ENCODE measurements around the gene SELENOK.
A peak's percentile ranks its signal among the peaks of the same experiment; 100 is the strongest.
"Not testable (repeated sequence)": the region's sequence is repeated elsewhere in the genome, so short reads cannot be mapped to it uniquely, and the experiment has no call there.

SELENOK gene
- total RNA-seq: 94.9 to 174 (median 136) reads per million in 3 donors

- peak; percentile 96 to 97 (median 97) for DNase-seq
- H3K27me3 ChIP-seq (replicated peaks; ENCODE audit: control insufficient read depth, insufficient read depth, low read length, poor library complexity, severe bottlenecking): no peaks in the 10 kb centered on the region
- H3K27ac ChIP-seq (ENCODE audit: insufficient read depth, low read length, poor library complexity, severe bottlenecking): peak within 1 kb of the TSS; percentile 97
- H3K9me3 ChIP-seq (ENCODE audit: control insufficient read depth, low read length): no peaks in the 10 kb centered on the region
- peaks cover 5% of the 10 kb centered on the region for H3K36me3 ChIP-seq (ENCODE audit: control insufficient read depth, insufficient read depth, low read length)
- H3K4me3 ChIP-seq (ENCODE audit: insufficient read depth, low read depth, low read length, poor library complexity, severe bottlenecking): peak within 1 kb of the TSS; percentile 87
- H3K4me1 ChIP-seq (ENCODE audit: control insufficient read depth, insufficient read depth, low read length, poor library complexity, severe bottlenecking): peaks cover 14% of the 10 kb centered on the region
These were observed at the start of gene SELENOK for GRCh38 chr3:53891497-53892285. SELENOK (minus strand) TSS chr3:53891859.

- Histone ChIP-seq H3K4me1 (ENCODE audit: control insufficient read depth, insufficient read depth, low read length, poor library complexity, severe bottlenecking) (no peaks in the 10 kb centered on the region), H3K9me3 (ENCODE audit: control insufficient read depth, low read length) (peaks cover 6% of the 10 kb centered on the region), H3K36me3 (ENCODE audit: control insufficient read depth, insufficient read depth, low read length) (no peaks in the 10 kb centered on the region), H3K4me3 (ENCODE audit: insufficient read depth, low read depth, low read length, poor library complexity, severe bottlenecking) (no peak overlapping the region), H3K27ac (ENCODE audit: insufficient read depth, low read length, poor library complexity, severe bottlenecking) (no peak overlapping the region), H3K27me3 (replicated peaks; ENCODE audit: control insufficient read depth, insufficient read depth, low read length, poor library complexity, severe bottlenecking) (peaks cover 4% of the 10 kb centered on the region)
- DNase-seq: no peak
These were observed 49.5 kb upstream of the SELENOK start for GRCh38 chr3:53941184-53941583.

GRCh38 chr3:53940623-53941022 is 49.0 kb upstream of the SELENOK start:
- H3K27ac ChIP-seq (ENCODE audit: insufficient read depth, low read length, poor library complexity, severe bottlenecking): no peak overlapping the region
- peaks cover under 1% of the 10 kb centered on the region for H3K9me3 ChIP-seq (ENCODE audit: control insufficient read depth, low read length)
- H3K4me1 ChIP-seq (ENCODE audit: control insufficient read depth, insufficient read depth, low read length, poor library complexity, severe bottlenecking): no peaks in the 10 kb centered on the region
- no peak overlapping the region for H3K4me3 ChIP-seq (ENCODE audit: insufficient read depth, low read depth, low read length, poor library complexity, severe bottlenecking)
- DNase-seq: no peak
- no peaks in the 10 kb centered on the region for H3K36me3 ChIP-seq (ENCODE audit: control insufficient read depth, insufficient read depth, low read length)
- peaks cover 4% of the 10 kb centered on the region for H3K27me3 ChIP-seq (replicated peaks; ENCODE audit: control insufficient read depth, insufficient read depth, low read length, poor library complexity, severe bottlenecking)

GRCh38 chr3:53939813-53940212 is 48.2 kb upstream of the SELENOK start:
- DNase-seq: no peak
- Histone ChIP-seq H3K4me3 (ENCODE audit: insufficient read depth, low read depth, low read length, poor library complexity, severe bottlenecking) (no peak overlapping the region), H3K27me3 (replicated peaks; ENCODE audit: control insufficient read depth, insufficient read depth, low read length, poor library complexity, severe bottlenecking) (peaks cover 4% of the 10 kb centered on the region), H3K4me1 (ENCODE audit: control insufficient read depth, insufficient read depth, low read length, poor library complexity, severe bottlenecking) (no peaks in the 10 kb centered on the region), H3K36me3 (ENCODE audit: control insufficient read depth, insufficient read depth, low read length) (no peaks in the 10 kb centered on the region), H3K9me3 (ENCODE audit: control insufficient read depth, low read length) (no peaks in the 10 kb centered on the region), H3K27ac (ENCODE audit: insufficient read depth, low read length, poor library complexity, severe bottlenecking) (no peak overlapping the region)

- Histone ChIP-seq H3K36me3 (ENCODE audit: control insufficient read depth, insufficient read depth, low read length) (no peaks in the 10 kb centered on the region), H3K27me3 (replicated peaks; ENCODE audit: control insufficient read depth, insufficient read depth, low read length, poor library complexity, severe bottlenecking) (peaks cover 4% of the 10 kb centered on the region), H3K9me3 (ENCODE audit: control insufficient read depth, low read length) (no peaks in the 10 kb centered on the region), H3K4me3 (ENCODE audit: insufficient read depth, low read depth, low read length, poor library complexity, severe bottlenecking) (no peak overlapping the region), H3K27ac (ENCODE audit: insufficient read depth, low read length, poor library complexity, severe bottlenecking) (no peak overlapping the region), H3K4me1 (ENCODE audit: control insufficient read depth, insufficient read depth, low read length, poor library complexity, severe bottlenecking) (no peaks in the 10 kb centered on the region)
- DNase-seq: no peak
These were observed 47.5 kb upstream of the SELENOK start for GRCh38 chr3:53939086-53939582.

GRCh38 chr3:53938645-53939044 is 47.0 kb upstream of the SELENOK start:
- H3K4me3 ChIP-seq (ENCODE audit: insufficient read depth, low read depth, low read length, poor library complexity, severe bottlenecking): no peak overlapping the region
- DNase-seq: peak in 1 of 3 donors; percentile 1

GRCh38 chr3:53936347-53936746 is 44.7 kb upstream of the SELENOK start:
- Histone ChIP-seq H3K9me3 (ENCODE audit: control insufficient read depth, low read length) (no peaks in the 10 kb centered on the region), H3K4me1 (ENCODE audit: control insufficient read depth, insufficient read depth, low read length, poor library complexity, severe bottlenecking) (no peaks in the 10 kb centered on the region), H3K27me3 (replicated peaks; ENCODE audit: control insufficient read depth, insufficient read depth, low read length, poor library complexity, severe bottlenecking) (peaks cover 4% of the 10 kb centered on the region), H3K36me3 (ENCODE audit: control insufficient read depth, insufficient read depth, low read length) (no peaks in the 10 kb centered on the region), H3K4me3 (ENCODE audit: insufficient read depth, low read depth, low read length, poor library complexity, severe bottlenecking) (no peak overlapping the region), H3K27ac (ENCODE audit: insufficient read depth, low read length, poor library complexity, severe bottlenecking) (no peak overlapping the region)
- no peak for DNase-seq

More at GRCh38 chr3:53938645-53939044, 47.0 kb upstream of the SELENOK start:
- Histone ChIP-seq H3K27me3 (replicated peaks; ENCODE audit: control insufficient read depth, insufficient read depth, low read length, poor library complexity, severe bottlenecking) (peaks cover 4% of the 10 kb centered on the region), H3K9me3 (ENCODE audit: control insufficient read depth, low read length) (no peaks in the 10 kb centered on the region), H3K36me3 (ENCODE audit: control insufficient read depth, insufficient read depth, low read length) (no peaks in the 10 kb centered on the region), H3K27ac (ENCODE audit: insufficient read depth, low read length, poor library complexity, severe bottlenecking) (no peak overlapping the region), H3K4me1 (ENCODE audit: control insufficient read depth, insufficient read depth, low read length, poor library complexity, severe bottlenecking) (no peaks in the 10 kb centered on the region)

GRCh38 chr3:53935283-53935901 is 43.7 kb upstream of the SELENOK start:
- no peak for DNase-seq

GRCh38 chr3:53927208-53927872 is 35.7 kb upstream of the SELENOK start:
- DNase-seq; H3K36me3 ChIP-seq (ENCODE audit: control insufficient read depth, insufficient read depth, low read length); H3K9me3 ChIP-seq (ENCODE audit: control insufficient read depth, low read length); H3K27ac ChIP-seq (ENCODE audit: insufficient read depth, low read length, poor library complexity, severe bottlenecking); H3K27me3 ChIP-seq (replicated peaks; ENCODE audit: control insufficient read depth, insufficient read depth, low read length, poor library complexity, severe bottlenecking); H3K4me1 ChIP-seq (ENCODE audit: control insufficient read depth, insufficient read depth, low read length, poor library complexity, severe bottlenecking); H3K4me3 ChIP-seq (ENCODE audit: insufficient read depth, low read depth, low read length, poor library complexity, severe bottlenecking): not testable (repeated sequence)

More at GRCh38 chr3:53935283-53935901, 43.7 kb upstream of the SELENOK start:
- no peak overlapping the region for H3K27ac ChIP-seq (ENCODE audit: insufficient read depth, low read length, poor library complexity, severe bottlenecking)
- no peak overlapping the region for H3K4me3 ChIP-seq (ENCODE audit: insufficient read depth, low read depth, low read length, poor library complexity, severe bottlenecking)
- H3K27me3 ChIP-seq (replicated peaks; ENCODE audit: control insufficient read depth, insufficient read depth, low read length, poor library complexity, severe bottlenecking): peaks cover 4% of the 10 kb centered on the region
- H3K36me3 ChIP-seq (ENCODE audit: control insufficient read depth, insufficient read depth, low read length): no peaks in the 10 kb centered on the region
- H3K4me1 ChIP-seq (ENCODE audit: control insufficient read depth, insufficient read depth, low read length, poor library complexity, severe bottlenecking): no peaks in the 10 kb centered on the region
- H3K9me3 ChIP-seq (ENCODE audit: control insufficient read depth, low read length): no peaks in the 10 kb centered on the region
